ENCODE data around the gene IMMP2L. TPM values are rescaled to one million over a fixed set of nuclear protein-coding genes. Genes with fewer than 3 reads are reported as not detected.
"Not testable (repeated sequence)": the region's sequence is repeated elsewhere in the genome, so short reads cannot be mapped to it uniquely, and the experiment has no call there.

IMMP2L gene
- polyA plus RNA-seq (2012; ENCODE audit: insufficient read depth, insufficient read length): 15.2 TPM

- DNase-seq (ENCODE audit: low read depth, low spot score): peak; percentile 76
- H3K4me3 ChIP-seq (ENCODE audit: low read length): peak within 1 kb of the TSS; percentile 72
Measured at GRCh38 chr7:111561904-111562732, at the start of gene IMMP2L. Gene IMMP2L (minus strand): TSS chr7:111562492.

- H3K4me3 ChIP-seq (ENCODE audit: low read length); DNase-seq (ENCODE audit: low read depth, low spot score): not testable (repeated sequence)
Measured at GRCh38 chr7:111609483-111610254, 47.4 kb upstream of the IMMP2L start.

- DNase-seq (ENCODE audit: low read depth, low spot score): no peak
- H3K4me3 ChIP-seq (ENCODE audit: low read length): no peak overlapping the region
Measured at GRCh38 chr7:111607621-111608020, 45.3 kb upstream of the IMMP2L start.

GRCh38 chr7:111605246-111605645, 43.0 kb upstream of the IMMP2L start:
- H3K4me3 ChIP-seq (ENCODE audit: low read length): no peak overlapping the region
- no peak for DNase-seq (ENCODE audit: low read depth, low spot score)

GRCh38 chr7:111600091-111600490, 37.8 kb upstream of the IMMP2L start:
- DNase-seq (ENCODE audit: low read depth, low spot score): no peak
- no peak overlapping the region for H3K4me3 ChIP-seq (ENCODE audit: low read length)

- DNase-seq (ENCODE audit: low read depth, low spot score): no peak
- H3K4me3 ChIP-seq (ENCODE audit: low read length): no peak overlapping the region
Measured at GRCh38 chr7:111595780-111596179, 33.5 kb upstream of the IMMP2L start.

GRCh38 chr7:111594602-111595001, 32.3 kb upstream of the IMMP2L start:
- H3K4me3 ChIP-seq (ENCODE audit: low read length): no peak overlapping the region
- no peak for DNase-seq (ENCODE audit: low read depth, low spot score)

- DNase-seq (ENCODE audit: low read depth, low spot score): no peak
- no peak overlapping the region for H3K4me3 ChIP-seq (ENCODE audit: low read length)
Measured at GRCh38 chr7:111593343-111593742, 31.1 kb upstream of the IMMP2L start.

- DNase-seq (ENCODE audit: low read depth, low spot score): no peak
- no peak overlapping the region for H3K4me3 ChIP-seq (ENCODE audit: low read length)
Measured at GRCh38 chr7:111588065-111588433, 25.8 kb upstream of the IMMP2L start.

GRCh38 chr7:111587410-111588064, 25.2 kb upstream of the IMMP2L start:
- no peak for DNase-seq (ENCODE audit: low read depth, low spot score)
- H3K4me3 ChIP-seq (ENCODE audit: low read length): no peak overlapping the region

- H3K4me3 ChIP-seq (ENCODE audit: low read length): no peak overlapping the region
- DNase-seq (ENCODE audit: low read depth, low spot score): no peak
Measured at GRCh38 chr7:111586711-111587409, 24.6 kb upstream of the IMMP2L start.

GRCh38 chr7:111581784-111582488, 19.6 kb upstream of the IMMP2L start:
- H3K4me3 ChIP-seq (ENCODE audit: low read length); DNase-seq (ENCODE audit: low read depth, low spot score): not testable (repeated sequence)

GRCh38 chr7:111581207-111581606, 18.9 kb upstream of the IMMP2L start:
- not testable (repeated sequence) for H3K4me3 ChIP-seq (ENCODE audit: low read length); DNase-seq (ENCODE audit: low read depth, low spot score)

GRCh38 chr7:111578754-111579153, 16.5 kb upstream of the IMMP2L start:
- H3K4me3 ChIP-seq (ENCODE audit: low read length): no peak overlapping the region
- no peak for DNase-seq (ENCODE audit: low read depth, low spot score)

GRCh38 chr7:111571720-111572119, 9.4 kb upstream of the IMMP2L start:
- no peak overlapping the region for H3K4me3 ChIP-seq (ENCODE audit: low read length)
- DNase-seq (ENCODE audit: low read depth, low spot score): no peak

GRCh38 chr7:111568870-111569462, 6.7 kb upstream of the IMMP2L start:
- DNase-seq (ENCODE audit: low read depth, low spot score): no peak
- H3K4me3 ChIP-seq (ENCODE audit: low read length): no peak overlapping the region

- DNase-seq (ENCODE audit: low read depth, low spot score): no peak
- H3K4me3 ChIP-seq (ENCODE audit: low read length): no peak overlapping the region
Measured at GRCh38 chr7:111568419-111568818, 6.1 kb upstream of the IMMP2L start.

- DNase-seq (ENCODE audit: low read depth, low spot score): no peak
- no peak overlapping the region for H3K4me3 ChIP-seq (ENCODE audit: low read length)
Measured at GRCh38 chr7:111564078-111564477, 1.8 kb upstream of the IMMP2L start.

- no peak for DNase-seq (ENCODE audit: low read depth, low spot score)
- peak overlapping the region; percentile 72 for H3K4me3 ChIP-seq (ENCODE audit: low read length)
Measured at GRCh38 chr7:111561654-111561903, 713 bp downstream of the IMMP2L start.
